ENCODE data around the gene RC3H2.

GRCh38 chr9:122844137-122844536, 61.0 kb downstream of the RC3H2 start:
- TF ChIP-seq, protein P1, sequence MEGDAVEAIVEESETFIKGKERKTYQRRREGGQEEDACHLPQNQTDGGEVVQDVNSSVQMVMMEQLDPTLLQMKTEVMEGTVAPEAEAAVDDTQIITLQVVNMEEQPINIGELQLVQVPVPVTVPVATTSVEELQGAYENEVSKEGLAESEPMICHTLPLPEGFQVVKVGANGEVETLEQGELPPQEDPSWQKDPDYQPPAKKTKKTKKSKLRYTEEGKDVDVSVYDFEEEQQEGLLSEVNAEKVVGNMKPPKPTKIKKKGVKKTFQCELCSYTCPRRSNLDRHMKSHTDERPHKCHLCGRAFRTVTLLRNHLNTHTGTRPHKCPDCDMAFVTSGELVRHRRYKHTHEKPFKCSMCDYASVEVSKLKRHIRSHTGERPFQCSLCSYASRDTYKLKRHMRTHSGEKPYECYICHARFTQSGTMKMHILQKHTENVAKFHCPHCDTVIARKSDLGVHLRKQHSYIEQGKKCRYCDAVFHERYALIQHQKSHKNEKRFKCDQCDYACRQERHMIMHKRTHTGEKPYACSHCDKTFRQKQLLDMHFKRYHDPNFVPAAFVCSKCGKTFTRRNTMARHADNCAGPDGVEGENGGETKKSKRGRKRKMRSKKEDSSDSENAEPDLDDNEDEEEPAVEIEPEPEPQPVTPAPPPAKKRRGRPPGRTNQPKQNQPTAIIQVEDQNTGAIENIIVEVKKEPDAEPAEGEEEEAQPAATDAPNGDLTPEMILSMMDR (IDR thresholded peaks at IDR 0.05; ENCODE audit: borderline replicate concordance, extremely low read depth, low read length, poor library complexity, severe bottlenecking), result no peak
- no peak for TF ChIP-seq EZH2 (IDR thresholded peaks at IDR 0.05; ENCODE audit: borderline replicate concordance, low read depth, low read length, severe bottlenecking)

Data from DND-41 (cell line).